Activated B cell treated with CpG ODN at 0.5 μM for 24 hours (primary cell): Measurements from ENCODE around the gene CLCN3. TPM values are rescaled to one million over a fixed set of nuclear protein-coding genes. Genes with fewer than 3 reads are reported as not detected.

Experiments
- ATAC-seq: fragments of 200-7000 bp; cut with Tn5 transposase; one replicate; pipeline ENCODE4 v1.10.0; 2021; ENCODE audit warnings: low read depth, mild to moderate bottlenecking, moderate library complexity
- CTCF ChIA-PET: fragments of 350-600 bp; sonication (Branson Sonifier 250); formaldehyde crosslinking; loops from one replicate; lab custom pipeline; 2021; ENCODE audit warnings: antibody characterized with exemption; lab: Charles Lee
- POLR2A ChIA-PET: fragments of 350-600 bp; sonication (Branson Sonifier 250); formaldehyde crosslinking; loops from one replicate; lab custom pipeline; 2021; ENCODE audit warnings: antibody characterized with exemption; lab: Charles Lee
- DNase-seq: peaks from one replicate; pipeline ENCODE4 v3.0.0; 2022
- H3K27ac Mint-ChIP-seq: one replicate; pipeline ENCODE4 v1.8.0; 2020; ENCODE audit warnings: mixed read lengths
- H3K27me3 Mint-ChIP-seq: one replicate; pipeline ENCODE4 v1.8.0; 2021; ENCODE audit warnings: mixed read lengths
- H3K36me3 Mint-ChIP-seq: one replicate; pipeline ENCODE4 v1.8.0; 2021; ENCODE audit warnings: low read depth, mixed read lengths
- H3K4me1 Mint-ChIP-seq: one replicate; pipeline ENCODE4 v1.8.0; 2021; ENCODE audit warnings: mixed read lengths
- H3K4me3 Mint-ChIP-seq: one replicate; pipeline ENCODE4 v1.8.0; 2020; ENCODE audit warnings: mild to moderate bottlenecking, mixed read lengths
- H3K9me3 Mint-ChIP-seq: one replicate; pipeline ENCODE4 v1.8.0; 2020; ENCODE audit warnings: mixed read lengths
- intact Hi-C: fragments of 100-400 bp; cut with micrococcal nuclease; formaldehyde crosslinking; loops from one replicate; pipeline ENCODE4 v1.15.1; 2024
- total RNA-seq: library from RNA; stranded (reverse); gene quantifications from 2 replicates; pipeline ENCODE4 v1.2.3, GENCODE V29; 2022
- TF ChIP-seq, protein P1 (sequence below): fragments of 200-600 bp; IDR thresholded peaks from one replicate; pipeline ENCODE4 v1.8.0; 2022; ENCODE audit warnings: antibody characterized with exemption, mild to moderate bottlenecking

The CLCN3 gene
- total RNA-seq, 1 donor from 2014 or later = 28.6 TPM

DNA sequence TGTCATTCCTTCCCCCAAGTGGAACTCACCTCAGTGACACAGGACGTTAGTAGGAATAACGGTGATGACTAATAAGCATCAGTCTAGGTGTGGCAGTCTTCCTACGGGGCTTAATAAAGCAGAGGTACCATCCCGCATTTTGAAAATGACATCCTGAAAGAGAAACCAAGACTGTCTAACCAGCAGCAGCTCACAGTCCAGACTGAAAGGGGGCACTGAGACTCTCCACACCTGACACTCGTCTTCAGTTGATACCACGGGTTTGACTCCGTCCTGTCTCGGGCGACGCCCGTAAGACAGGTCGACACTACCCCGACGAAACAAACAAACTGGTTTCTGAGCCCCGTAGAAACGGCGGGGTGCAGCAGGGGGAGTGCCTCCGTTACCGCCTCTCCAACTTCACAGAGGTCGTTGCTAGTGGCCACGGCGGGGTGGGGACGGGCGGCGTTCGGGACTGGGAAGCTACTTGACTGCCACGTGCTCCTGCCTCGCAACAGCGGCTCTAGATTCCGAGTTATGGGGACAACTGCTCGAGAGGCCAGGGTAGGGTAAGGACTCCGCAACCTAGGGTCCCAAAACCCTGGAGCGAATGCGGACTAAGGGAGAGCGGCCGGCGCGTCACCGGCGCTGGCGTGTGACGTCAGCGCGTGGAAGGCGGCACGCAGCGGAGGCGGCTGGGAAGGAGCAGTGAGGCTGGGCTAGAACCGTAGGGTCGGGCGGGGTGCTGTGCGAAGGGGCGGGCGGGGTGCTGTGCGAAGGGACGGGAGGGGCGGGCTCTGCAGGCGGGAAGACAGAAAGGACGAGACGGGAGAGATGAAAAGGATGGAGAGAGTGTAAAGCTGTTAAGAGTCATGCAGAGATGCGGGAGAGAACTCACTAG is 8.1 kb upstream of the CLCN3 start, which contains the start of gene NEK1:
Gene NEK1 (minus strand): TSS at position 593 of the 880 bp plus-strand sequence. CDS start 9,953 bp downstream, outside the sequence.
- Mint-ChIP-seq H3K27me3 (no peaks in the 10 kb centered on the region), H3K9me3 (no peaks in the 10 kb centered on the region), H3K4me3 (peak within 1 kb of the TSS; percentile 99), H3K27ac (peak within 1 kb of the TSS; percentile 99), H3K4me1 (peaks cover 27% of the 10 kb centered on the region), H3K36me3 (peaks cover 7% of the 10 kb centered on the region)
- intact Hi-C loops = loop anchor here (1.0 to 5.0 kb wide), 10 partner anchors 8 to 1295 kb away; partner anchors contain the start of genes CBR4, CLCN3, DDX60L and HPF1
- ATAC-seq (peak; percentile 90), DNase-seq (peak; percentile 85)
- TF ChIP-seq, protein P1, sequence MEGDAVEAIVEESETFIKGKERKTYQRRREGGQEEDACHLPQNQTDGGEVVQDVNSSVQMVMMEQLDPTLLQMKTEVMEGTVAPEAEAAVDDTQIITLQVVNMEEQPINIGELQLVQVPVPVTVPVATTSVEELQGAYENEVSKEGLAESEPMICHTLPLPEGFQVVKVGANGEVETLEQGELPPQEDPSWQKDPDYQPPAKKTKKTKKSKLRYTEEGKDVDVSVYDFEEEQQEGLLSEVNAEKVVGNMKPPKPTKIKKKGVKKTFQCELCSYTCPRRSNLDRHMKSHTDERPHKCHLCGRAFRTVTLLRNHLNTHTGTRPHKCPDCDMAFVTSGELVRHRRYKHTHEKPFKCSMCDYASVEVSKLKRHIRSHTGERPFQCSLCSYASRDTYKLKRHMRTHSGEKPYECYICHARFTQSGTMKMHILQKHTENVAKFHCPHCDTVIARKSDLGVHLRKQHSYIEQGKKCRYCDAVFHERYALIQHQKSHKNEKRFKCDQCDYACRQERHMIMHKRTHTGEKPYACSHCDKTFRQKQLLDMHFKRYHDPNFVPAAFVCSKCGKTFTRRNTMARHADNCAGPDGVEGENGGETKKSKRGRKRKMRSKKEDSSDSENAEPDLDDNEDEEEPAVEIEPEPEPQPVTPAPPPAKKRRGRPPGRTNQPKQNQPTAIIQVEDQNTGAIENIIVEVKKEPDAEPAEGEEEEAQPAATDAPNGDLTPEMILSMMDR = no peak
- POLR2A ChIA-PET = interaction anchor here (0.5 to 4.2 kb wide), 9 partner anchors 9 to 1132 kb away, joined by 3 to 34 read pairs (median 7); partner anchors contain the start of genes CBR4, CLCN3, DDX60L and MFAP3L
- CTCF ChIA-PET = interaction anchor here (0.9 to 2.4 kb wide), 13 partner anchors 9 to 688 kb away, joined by 3 to 20 read pairs (median 4); partner anchors contain the start of gene CLCN3

- peaks cover 7% of the 10 kb centered on the region for H3K36me3 Mint-ChIP-seq
- peak overlapping the region; percentile 99 for H3K4me3 Mint-ChIP-seq
- H3K4me1 Mint-ChIP-seq = peaks cover 27% of the 10 kb centered on the region
- H3K9me3 Mint-ChIP-seq = no peaks in the 10 kb centered on the region
- no peaks in the 10 kb centered on the region for H3K27me3 Mint-ChIP-seq
- CTCF ChIA-PET = interaction anchor here (0.6 to 2.4 kb wide), 22 partner anchors 8 to 689 kb away, joined by 3 to 20 read pairs (median 3); partner anchors contain the start of genes CBR4 and CLCN3
- POLR2A ChIA-PET = interaction anchor here (0.7 to 4.2 kb wide), 9 partner anchors 8 to 1133 kb away, joined by 3 to 34 read pairs (median 7); partner anchors contain the start of genes CBR4, CLCN3 and DDX60L
- intact Hi-C loops = loop anchor here (1.0 to 5.0 kb wide), 13 partner anchors 7 to 1296 kb away; partner anchors contain the start of genes CBR4, CLCN3, DDX60L and HPF1
- ATAC-seq = peak; percentile 22
- TF ChIP-seq, protein P1 = no peak
- DNase-seq = peak; percentile 52
- peak overlapping the region; percentile 99 for H3K27ac Mint-ChIP-seq
Measured at GRCh38 chr4:169612871-169613859, 7.2 kb upstream of the CLCN3 start.

GRCh38 chr4:169615467-169616106 is 4.8 kb upstream of the CLCN3 start:
- Mint-ChIP-seq H3K27ac (no peak overlapping the region), H3K27me3 (no peaks in the 10 kb centered on the region)

GRCh38 chr4:169616846-169617245 is 3.5 kb upstream of the CLCN3 start:
- intact Hi-C loops = no loop called here
- ATAC-seq (no peak), DNase-seq (no peak)
- ChIA-PET CTCF (no interaction called here), POLR2A (interaction anchor here (1.0 kb wide), 1 partner anchor 43 kb away, joined by 4 read pairs; no protein-coding TSS in a partner anchor)
- no peak overlapping the region for H3K27ac Mint-ChIP-seq
- TF ChIP-seq, protein P1 = no peak
- no peaks in the 10 kb centered on the region for H3K27me3 Mint-ChIP-seq
- peaks cover 19% of the 10 kb centered on the region for H3K36me3 Mint-ChIP-seq
- H3K9me3 Mint-ChIP-seq = no peaks in the 10 kb centered on the region
- H3K4me1 Mint-ChIP-seq = peaks cover 39% of the 10 kb centered on the region
- H3K4me3 Mint-ChIP-seq = no peak overlapping the region

More at GRCh38 chr4:169615467-169616106, 4.8 kb upstream of the CLCN3 start:
- Mint-ChIP-seq H3K9me3 (no peaks in the 10 kb centered on the region), H3K36me3 (peaks cover 16% of the 10 kb centered on the region), H3K4me3 (no peak overlapping the region), H3K4me1 (peaks cover 42% of the 10 kb centered on the region)
- ChIA-PET POLR2A (no interaction called here), CTCF (interaction anchor here (0.9 kb wide), 1 partner anchor 194 kb away, joined by 3 read pairs; no protein-coding TSS in a partner anchor)
- DNase-seq = no peak
- TF ChIP-seq, protein P1 = no peak
- intact Hi-C loops = no loop called here
- ATAC-seq = no peak
